ENCODE measurements around the gene CDSN.

CDSN gene

GRCh38 chr6:31096656-31097055, 23.6 kb downstream of the CDSN start:
- in situ Hi-C loops (cut with MboI; ENCODE audit: low sequenced_read_pairs, unreplicated experiment) = no loop called here
- DNase-seq (ENCODE audit: low spot score) = no peak
- no peak for TF ChIP-seq CTCF (IDR thresholded peaks at IDR 0.05; ENCODE audit: borderline replicate concordance, control extremely low read depth, extremely low read depth, insufficient read depth, missing control alignments)

- DNase-seq (ENCODE audit: low spot score) = no peak
- in situ Hi-C loops (cut with MboI; ENCODE audit: low sequenced_read_pairs, unreplicated experiment) = no loop called here
- TF ChIP-seq CTCF (IDR thresholded peaks at IDR 0.05; ENCODE audit: borderline replicate concordance, control extremely low read depth, extremely low read depth, insufficient read depth, missing control alignments) = no peak
These were observed 24.0 kb downstream of the CDSN start for GRCh38 chr6:31096215-31096614.

GRCh38 chr6:31094389-31094881, 25.8 kb downstream of the CDSN start:
- in situ Hi-C loops (cut with MboI; ENCODE audit: low sequenced_read_pairs, unreplicated experiment) = no loop called here
- no peak for TF ChIP-seq CTCF (IDR thresholded peaks at IDR 0.05; ENCODE audit: borderline replicate concordance, control extremely low read depth, extremely low read depth, insufficient read depth, missing control alignments)
- DNase-seq (ENCODE audit: low spot score) = no peak

- DNase-seq (ENCODE audit: low spot score) = no peak
- no peak for TF ChIP-seq CTCF (IDR thresholded peaks at IDR 0.05; ENCODE audit: borderline replicate concordance, control extremely low read depth, extremely low read depth, insufficient read depth, missing control alignments)
- in situ Hi-C loops (cut with MboI; ENCODE audit: low sequenced_read_pairs, unreplicated experiment) = no loop called here
These were observed 27.3 kb downstream of the CDSN start for GRCh38 chr6:31092769-31093505.

GRCh38 chr6:31092238-31092637, 28.0 kb downstream of the CDSN start:
- in situ Hi-C loops (cut with MboI; ENCODE audit: low sequenced_read_pairs, unreplicated experiment) = no loop called here
- no peak for DNase-seq (ENCODE audit: low spot score)
- TF ChIP-seq CTCF (IDR thresholded peaks at IDR 0.05; ENCODE audit: borderline replicate concordance, control extremely low read depth, extremely low read depth, insufficient read depth, missing control alignments) = no peak

GRCh38 chr6:31091680-31092079, 28.6 kb downstream of the CDSN start:
- TF ChIP-seq CTCF (IDR thresholded peaks at IDR 0.05; ENCODE audit: borderline replicate concordance, control extremely low read depth, extremely low read depth, insufficient read depth, missing control alignments) = no peak
- in situ Hi-C loops (cut with MboI; ENCODE audit: low sequenced_read_pairs, unreplicated experiment) = no loop called here
- DNase-seq (ENCODE audit: low spot score) = no peak
